GM06990 (cell line): Measurements from ENCODE around the gene HS3ST1.

Experiments used
- DNase-seq: peaks from one replicate; pipeline ENCODE4 v3.0.0-alpha.2; 2011; ENCODE audit not compliant: insufficient read length; ENCODE audit errors: extremely low read depth
- H3K27me3 ChIP-seq: replicated peaks from 2 replicates; pipeline ENCODE4 v1.6.0; 2011; ENCODE audit warnings: low read length; ENCODE audit not compliant: control insufficient read depth, insufficient read depth
- H3K36me3 ChIP-seq: 2 replicates; pipeline ENCODE4 v1.5.1; 2011; ENCODE audit warnings: low read length; ENCODE audit not compliant: control insufficient read depth, insufficient read depth
- H3K4me3 ChIP-seq: replicated peaks from 2 replicates; pipeline ENCODE4 v1.5.1; 2011; ENCODE audit warnings: low read depth, mild to moderate bottlenecking, control low read depth, low read length
- CTCF ChIP-seq: IDR thresholded peaks from 2 replicates; pipeline ENCODE4 v1.5.1; 2011; ENCODE audit warnings: low read length, control low read depth, mild to moderate bottlenecking, inconsistent platforms; ENCODE audit not compliant: insufficient read depth, poor library complexity, severe bottlenecking

The HS3ST1 gene

GRCh38 chr4:11470438-11471045 lies 41.8 kb upstream of the HS3ST1 start:
- no peak overlapping the region; the same call in 1 of the 2 replicates for H3K4me3 ChIP-seq
- no peaks in the 10 kb centered on the region for H3K36me3 ChIP-seq
- H3K27me3 ChIP-seq: no peaks in the 10 kb centered on the region
- TF ChIP-seq CTCF: no peak
- no peak for DNase-seq

- no peaks in the 10 kb centered on the region for H3K27me3 ChIP-seq
- TF ChIP-seq CTCF: no peak
- no peaks in the 10 kb centered on the region for H3K36me3 ChIP-seq
- H3K4me3 ChIP-seq: no peak overlapping the region; the same call in 1 of the 2 replicates
- peak; percentile 57 for DNase-seq
These were observed 41.1 kb upstream of the HS3ST1 start for GRCh38 chr4:11469650-11470437.

- no peak for DNase-seq
- Histone ChIP-seq H3K36me3 (no peaks in the 10 kb centered on the region), H3K4me3 (no peak overlapping the region), H3K27me3 (no peaks in the 10 kb centered on the region)
- no peak for TF ChIP-seq CTCF
These were observed 40.2 kb upstream of the HS3ST1 start for GRCh38 chr4:11468901-11469300.

- no peak for TF ChIP-seq CTCF
- no peaks in the 10 kb centered on the region for H3K36me3 ChIP-seq
- H3K4me3 ChIP-seq: no peak overlapping the region
- no peaks in the 10 kb centered on the region for H3K27me3 ChIP-seq
- DNase-seq: no peak
These were observed 39.2 kb upstream of the HS3ST1 start for GRCh38 chr4:11467931-11468330.

- no peak for DNase-seq
- Histone ChIP-seq H3K36me3 (no peaks in the 10 kb centered on the region), H3K27me3 (no peaks in the 10 kb centered on the region), H3K4me3 (no peak overlapping the region)
- no peak for TF ChIP-seq CTCF
These were observed 35.0 kb upstream of the HS3ST1 start for GRCh38 chr4:11463707-11464106.
